H1 (cell line): ENCODE measurements around the gene NPR2. TPM values are rescaled to one million over a fixed set of nuclear protein-coding genes. Genes with fewer than 3 reads are reported as not detected.

ENCODE experiments used
- CTCF ChIA-PET: fragments of 300-600 bp; sonication (Branson Sonifier 250); formaldehyde crosslinking; loops from one replicate; lab custom pipeline; 2021; ENCODE audit not compliant: partially characterized antibody; lab: Charles Lee
- POLR2A ChIA-PET: fragments of 300-600 bp; sonication (Branson Sonifier 250); formaldehyde crosslinking; loops from one replicate; lab custom pipeline; 2021; ENCODE audit warnings: inconsistent platforms; ENCODE audit not compliant: partially characterized antibody; lab: Charles Lee
- DNase-seq, 2 experiments: peaks; one replicate each; pipeline versions ENCODE4 v3.0.0 to v3.0.0-alpha.2; 2010 to 2022; ENCODE audit warnings: low spot score in 2 of 2, low read depth in 1 of 2, mixed read lengths in 1 of 2
- FAIRE-seq: peaks from 2 replicates; lab custom pipeline; 2011; peaks lifted over from hg19 to GRCh38; lab: Jason Lieb, UNC
- H2AFZ ChIP-seq: 2 replicates; pipeline ENCODE4 v1.8.1; 2012; ENCODE audit warnings: low read length, inconsistent platforms
- H2AK5ac ChIP-seq: 2 replicates; pipeline ENCODE4 v1.6.1; 2013; ENCODE audit warnings: low read depth, low read length
- H2BK120ac ChIP-seq: replicated peaks from 2 replicates; pipeline ENCODE3; 2013; ENCODE audit warnings: low read depth, low read length, inconsistent platforms
- H2BK12ac ChIP-seq: 2 replicates; pipeline ENCODE4 v1.6.1; 2013; ENCODE audit warnings: low read depth, low read length
- H2BK15ac ChIP-seq: 2 replicates; pipeline ENCODE4 v1.6.1; 2013; ENCODE audit warnings: low read length
- H2BK20ac ChIP-seq: 2 replicates; pipeline ENCODE4 v1.6.1; 2013; ENCODE audit warnings: low read length
- H2BK5ac ChIP-seq: 2 replicates; pipeline ENCODE4 v1.6.1; 2013; ENCODE audit warnings: low read depth, low read length
- H3K14ac ChIP-seq: 2 replicates; pipeline ENCODE4 v1.6.1; 2013; ENCODE audit warnings: inconsistent platforms; ENCODE audit not compliant: insufficient read length
- H3K18ac ChIP-seq: 2 replicates; pipeline ENCODE4 v1.6.1; 2013; ENCODE audit warnings: low read length; ENCODE audit errors: extremely low read depth
- H3K23ac ChIP-seq: 2 replicates; pipeline ENCODE4 v1.6.1; 2013; ENCODE audit warnings: inconsistent platforms; ENCODE audit not compliant: insufficient read length
- H3K23me2 ChIP-seq: 2 replicates; pipeline ENCODE4 v1.6.1; 2013; ENCODE audit warnings: low read depth, low read length
- H3K27ac ChIP-seq: 2 replicates; pipeline ENCODE4 v1.6.1; 2011; ENCODE audit warnings: low read depth, low read length, inconsistent platforms
- H3K27me3 ChIP-seq, 4 experiments: replicated peaks in 1 of 4; 1 replicate in 1 of 4; 2 replicates in 3 of 4; pipeline versions ENCODE4 v1.6.1 to v1.8.1; 2011 to 2013; ENCODE audit warnings: low read length in 3 of 4, mild to moderate bottlenecking in 3 of 4, inconsistent platforms in 2 of 4, mixed read lengths in 2 of 4, moderate library complexity in 1 of 4; ENCODE audit not compliant: control insufficient read depth in 3 of 4, insufficient read depth in 3 of 4; ENCODE audit errors: extremely low read depth in 1 of 4
- H3K36me3 ChIP-seq, 4 experiments: 2 replicates each; pipeline versions ENCODE4 v1.6.1 to v1.8.1; 2011 to 2013; ENCODE audit warnings: mild to moderate bottlenecking in 4 of 4, low read length in 3 of 4, moderate library complexity in 2 of 4, control low read depth in 1 of 4, inconsistent platforms in 1 of 4; ENCODE audit not compliant: insufficient read depth in 4 of 4, control insufficient read depth in 2 of 4
- H3K4ac ChIP-seq: replicated peaks from 2 replicates; pipeline ENCODE3; 2013; ENCODE audit warnings: low read length, low read depth, mixed read lengths, inconsistent platforms; ENCODE audit not compliant: insufficient read length
- H3K4me1 ChIP-seq, 4 experiments: replicated peaks in 1 of 4; 1 replicate in 1 of 4; 2 replicates in 3 of 4; pipeline versions ENCODE4 v1.6.1 to v1.8.1; 2011 to 2013; ENCODE audit warnings: low read length in 3 of 4, inconsistent platforms in 2 of 4, mixed read lengths in 1 of 4; ENCODE audit not compliant: insufficient read depth in 4 of 4, control insufficient read depth in 3 of 4
- H3K4me2 ChIP-seq, 2 experiments: 2 replicates each; pipeline versions ENCODE4 v1.6.1 to v1.8.1; 2011 to 2013; ENCODE audit warnings: low read depth in 2 of 2, low read length in 2 of 2, control low read depth in 1 of 2, inconsistent platforms in 1 of 2, mild to moderate bottlenecking in 1 of 2; ENCODE audit not compliant: insufficient read depth in 1 of 2
- H3K4me3 ChIP-seq, 4 experiments: fragments of 200-600, 300-600 bp in 1 of 4; sonication (generic), shearing (Covaris generic), sonication (Bioruptor Twin) in 1 of 4; 2 replicates each; pipeline versions ENCODE4 v1.5.1 to v1.8.1; 2011 to 2016; ENCODE audit warnings: low read length in 4 of 4, low read depth in 3 of 4, control low read depth in 2 of 4, inconsistent platforms in 2 of 4, mild to moderate bottlenecking in 2 of 4, mixed read lengths in 1 of 4, moderate library complexity in 1 of 4; ENCODE audit not compliant: insufficient read depth in 2 of 4; ENCODE audit errors: extremely low read depth in 1 of 4
- H3K56ac ChIP-seq: replicated peaks from 2 replicates; pipeline ENCODE3; 2013; ENCODE audit warnings: low read depth, mild to moderate bottlenecking, mixed read lengths, low read length, inconsistent platforms; ENCODE audit not compliant: insufficient read length
- H3K79me1 ChIP-seq: 2 replicates; pipeline ENCODE4 v1.6.1; 2013; ENCODE audit warnings: low read depth, low read length, control low read depth
- H3K79me2 ChIP-seq, 2 experiments: 2 replicates each; pipeline versions ENCODE4 v1.6.1 to v1.8.1; 2012 to 2013; ENCODE audit warnings: low read length in 2 of 2, mild to moderate bottlenecking in 2 of 2, inconsistent platforms in 1 of 2; ENCODE audit not compliant: insufficient read depth in 2 of 2, control insufficient read depth in 1 of 2
- H3K9ac ChIP-seq, 4 experiments: replicated peaks in 1 of 4; 1 replicate in 1 of 4; 2 replicates in 3 of 4; pipeline versions ENCODE4 v1.6.1 to v1.8.1; 2011 to 2013; ENCODE audit warnings: low read depth in 3 of 4, low read length in 3 of 4, control low read depth in 2 of 4, mild to moderate bottlenecking in 2 of 4, moderate library complexity in 2 of 4, inconsistent platforms in 1 of 4; ENCODE audit errors: extremely low read depth in 1 of 4
- H3K9me3 ChIP-seq, 2 experiments: 2 replicates each; pipeline versions ENCODE4 v1.6.1 to v1.8.1; 2012 to 2013; ENCODE audit warnings: mild to moderate bottlenecking in 2 of 2, moderate library complexity in 2 of 2, control low read depth in 1 of 2, inconsistent platforms in 1 of 2, low read depth in 1 of 2, low read length in 1 of 2, mixed read lengths in 1 of 2; ENCODE audit not compliant: insufficient read depth in 2 of 2
- H4K20me1 ChIP-seq, 2 experiments: replicated peaks in 1 of 2; 2 replicates each; pipeline versions ENCODE3 to v1.8.1; 2011 to 2013; ENCODE audit warnings: inconsistent platforms in 2 of 2, low read length in 2 of 2, mild to moderate bottlenecking in 1 of 2; ENCODE audit not compliant: insufficient read depth in 2 of 2, control insufficient read depth in 1 of 2
- H4K5ac ChIP-seq: 2 replicates; pipeline ENCODE4 v1.6.1; 2013; ENCODE audit warnings: low read length, low read depth, mixed read lengths, inconsistent platforms; ENCODE audit not compliant: insufficient read length
- H4K8ac ChIP-seq: 2 replicates; pipeline ENCODE4 v1.8.0; 2013; ENCODE audit warnings: mild to moderate bottlenecking, moderate library complexity, low read length, inconsistent platforms; ENCODE audit not compliant: insufficient read depth; ENCODE audit errors: extremely low read depth
- H4K91ac ChIP-seq: replicated peaks from 2 replicates; pipeline ENCODE3; 2013; ENCODE audit warnings: low read length, mixed read lengths, inconsistent platforms; ENCODE audit not compliant: insufficient read length
- BACH1 ChIP-seq: IDR thresholded peaks from 2 replicates; pipeline ENCODE4 v1.6.1; 2012; ENCODE audit warnings: low read length, improper control_type of control experiment
- RBBP5 ChIP-seq: IDR thresholded peaks from 2 replicates; pipeline ENCODE4 v1.7.1; 2012; ENCODE audit warnings: low read depth, mild to moderate bottlenecking, inconsistent platforms, low read length, moderate library complexity, borderline replicate concordance
- WGBS, 2 experiments: shearing (Covaris generic) in 1 of 2; methylation state at CpG; one replicate each; pipeline versions ENCODE4 v1.1.6 to v1.1.7; 2013 to 2015; ENCODE audit warnings: low lambda C conversion rate in 2 of 2, mixed read lengths in 2 of 2, inconsistent platforms in 1 of 2, low coverage in 1 of 2, missing lambda C conversion rate in 1 of 2; ENCODE audit not compliant: insufficient replicate concordance in 2 of 2, insufficient coverage in 1 of 2, insufficient read length in 1 of 2; ENCODE audit errors: extremely low coverage in 1 of 2, missing lambda C conversion rate in 1 of 2; 5-methylcytosine and 5-hydroxymethylcytosine counted together
- polyA plus RNA-seq, 7 experiments: library from polyadenylated mRNA; depleted of rRNA in 3 of 7; stranded (reverse) in 5 of 7; unstranded in 2 of 7; fragments of >200 nt in 5 of 7; fragments of 200-250 nt in 2 of 7; gene quantifications; 1 replicate in 5 of 7; 2 replicates in 1 of 7; 4 replicates in 1 of 7; pipeline versions ENCODE4 v1.2.1 to v1.2.3, GENCODE V29; 2011 to 2013; ENCODE audit warnings: missing spikeins in 2 of 7, mixed read lengths in 2 of 7
- total RNA-seq: library from RNA; stranded (reverse); fragmentation: NEBNext Ultra II Directional; extraction: Animal tissue kit (Norgen Biotek cat#: 25700); gene quantifications from 2 replicates; pipeline ENCODE4 v1.2.1, GENCODE V29; 2021

The NPR2 gene
- total and polyA plus RNA-seq, 2 of the 8 experiments (the other 6 are each of a cell fraction or from before 2014, with no cell fraction given), result 11.0 to 17.0 TPM

GRCh38 chr9:35766997-35767396 is 24.4 kb upstream of the NPR2 start:
- Histone ChIP-seq H3K79me1 (no peaks in the 10 kb centered on the region), H2BK120ac (no peak overlapping the region), H2AK5ac (no peak overlapping the region), H2BK15ac (no peak overlapping the region)
- no peak for TF ChIP-seq RBBP5
- TF ChIP-seq BACH1, result no peak
- TF ChIP-seq, all 59 proteins: peak for 0
- Histone ChIP-seq H3K4me1 (no peaks in the 10 kb centered on the region), H3K14ac (no peak overlapping the region), H3K9me3 (no peaks in the 10 kb centered on the region), H3K23ac (no peak overlapping the region), H3K36me3 (no peaks in the 10 kb centered on the region), H2BK12ac (no peak overlapping the region), H2BK20ac (no peak overlapping the region), H3K4me3 (no peak overlapping the region), H3K27ac (no peak overlapping the region), H3K79me2 (peaks cover 0 to 3% of the 10 kb centered on the region in 2 experiments; a peak in 1 of 4 replicates), H3K4me2 (no peak overlapping the region), H3K18ac (no peak overlapping the region), H3K4ac (no peak overlapping the region), H4K8ac (no peak overlapping the region), H3K56ac (no peak overlapping the region), H3K27me3 (no peaks in the 10 kb centered on the region), H3K9ac (no peak overlapping the region), H4K91ac (no peak overlapping the region), H4K5ac (no peak overlapping the region), H2AFZ (no peak overlapping the region), H3K23me2 (no peaks in the 10 kb centered on the region), H4K20me1 (no peaks in the 10 kb centered on the region), H2BK5ac (no peak overlapping the region)
- FAIRE-seq (no peak), DNase-seq (no peak)
- POLR2A ChIA-PET, result interaction anchor here (1.3 kb wide), 1 partner anchor 17 kb away, joined by 5 read pairs; no protein-coding TSS in a partner anchor
- CTCF ChIA-PET, result interaction anchor here (1.1 kb wide), 1 partner anchor 67 kb away, joined by 3 read pairs; no protein-coding TSS in a partner anchor
- 90% methylated on average over 1 of the region's 2 CpGs; no CpG with 5 or more reads in 1 of the 2 experiments for WGBS, 2 experiments
